ENCODE results near the gene ZNF83.

Gene ZNF83

DNA sequence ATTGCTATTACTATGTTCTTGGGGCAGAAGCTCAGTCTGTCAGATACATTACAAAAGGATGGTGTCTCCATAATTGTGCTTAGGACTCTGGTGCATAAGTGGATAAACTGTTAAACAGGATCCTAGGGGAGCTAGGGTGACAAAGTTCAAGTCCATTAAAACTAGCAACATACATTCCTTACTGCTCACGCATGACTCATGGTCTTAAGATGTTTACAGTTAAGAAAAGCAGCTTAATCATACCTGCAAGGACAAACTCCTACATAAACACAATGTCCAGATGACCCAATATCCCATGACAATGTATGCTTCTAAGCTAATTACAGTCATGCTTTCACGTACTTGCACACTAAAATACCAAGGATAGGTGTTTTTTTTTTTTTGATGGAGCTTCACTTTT is 71.6 kb downstream of the ZNF83 start:
- DNase-seq = no peak

- DNase-seq = no peak
Observed at GRCh38 chr19:52566121-52566520, 72.0 kb downstream of the ZNF83 start.

Data from islet precursor cell (in vitro differentiated cells).